ENCODE data around the gene GMIP. TPM values are rescaled to one million over a fixed set of nuclear protein-coding genes. Genes with fewer than 3 reads are reported as not detected.

GMIP gene
- total RNA-seq, 1 experiment from 2014 or later, result 17.3 TPM

DNA sequence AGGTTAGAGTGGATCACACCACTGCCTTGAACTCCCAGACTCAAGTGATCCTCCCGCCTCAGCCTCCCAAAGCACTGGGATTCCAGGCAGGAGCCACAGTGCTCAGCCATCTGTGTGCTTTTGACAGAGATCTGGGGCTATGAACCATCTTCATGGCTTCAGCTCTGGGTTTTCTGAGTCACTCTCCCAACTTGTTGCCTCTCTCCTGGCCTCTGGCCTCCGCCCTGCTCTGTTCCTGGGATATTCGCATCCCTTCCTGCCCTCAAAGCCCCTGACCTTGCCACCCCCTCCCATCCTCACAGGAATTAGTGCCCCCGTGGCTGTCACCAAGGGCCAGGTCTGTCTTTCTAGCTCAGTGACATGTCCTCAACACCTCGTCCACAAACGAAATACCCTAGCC lies 5.7 kb upstream of the GMIP start:
- H3K27ac Mint-ChIP-seq (ENCODE audit: unreplicated experiment), result no peak overlapping the region
- no peak overlapping the region for H3K4me3 Mint-ChIP-seq (ENCODE audit: low read depth, unreplicated experiment)
- intact Hi-C loops (cut with micrococcal nuclease; ENCODE audit: unreplicated experiment), result no loop called here
- H3K9me3 Mint-ChIP-seq (ENCODE audit: low read depth, unreplicated experiment), result no peaks in the 10 kb centered on the region
- BruUV-seq (replicated peaks), result no TSS peak
- TF ChIP-seq, protein P1, sequence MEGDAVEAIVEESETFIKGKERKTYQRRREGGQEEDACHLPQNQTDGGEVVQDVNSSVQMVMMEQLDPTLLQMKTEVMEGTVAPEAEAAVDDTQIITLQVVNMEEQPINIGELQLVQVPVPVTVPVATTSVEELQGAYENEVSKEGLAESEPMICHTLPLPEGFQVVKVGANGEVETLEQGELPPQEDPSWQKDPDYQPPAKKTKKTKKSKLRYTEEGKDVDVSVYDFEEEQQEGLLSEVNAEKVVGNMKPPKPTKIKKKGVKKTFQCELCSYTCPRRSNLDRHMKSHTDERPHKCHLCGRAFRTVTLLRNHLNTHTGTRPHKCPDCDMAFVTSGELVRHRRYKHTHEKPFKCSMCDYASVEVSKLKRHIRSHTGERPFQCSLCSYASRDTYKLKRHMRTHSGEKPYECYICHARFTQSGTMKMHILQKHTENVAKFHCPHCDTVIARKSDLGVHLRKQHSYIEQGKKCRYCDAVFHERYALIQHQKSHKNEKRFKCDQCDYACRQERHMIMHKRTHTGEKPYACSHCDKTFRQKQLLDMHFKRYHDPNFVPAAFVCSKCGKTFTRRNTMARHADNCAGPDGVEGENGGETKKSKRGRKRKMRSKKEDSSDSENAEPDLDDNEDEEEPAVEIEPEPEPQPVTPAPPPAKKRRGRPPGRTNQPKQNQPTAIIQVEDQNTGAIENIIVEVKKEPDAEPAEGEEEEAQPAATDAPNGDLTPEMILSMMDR (IDR thresholded peaks at IDR 0.05; ENCODE audit: unreplicated experiment), result no peak
- no peaks in the 10 kb centered on the region for H3K4me1 Mint-ChIP-seq (ENCODE audit: low read depth, unreplicated experiment)
- H3K36me3 Mint-ChIP-seq (ENCODE audit: insufficient read depth, unreplicated experiment), result peaks cover 31% of the 10 kb centered on the region
- CTCF ChIA-PET, result interaction anchor here (0.6 to 1.1 kb wide), 2 partner anchors 15 to 341 kb away, joined by 3 read pairs; partner anchors contain the start of gene ATP13A1
- H3K27me3 Mint-ChIP-seq (ENCODE audit: unreplicated experiment), result no peaks in the 10 kb centered on the region
- DNase-seq, result no peak

DNA sequence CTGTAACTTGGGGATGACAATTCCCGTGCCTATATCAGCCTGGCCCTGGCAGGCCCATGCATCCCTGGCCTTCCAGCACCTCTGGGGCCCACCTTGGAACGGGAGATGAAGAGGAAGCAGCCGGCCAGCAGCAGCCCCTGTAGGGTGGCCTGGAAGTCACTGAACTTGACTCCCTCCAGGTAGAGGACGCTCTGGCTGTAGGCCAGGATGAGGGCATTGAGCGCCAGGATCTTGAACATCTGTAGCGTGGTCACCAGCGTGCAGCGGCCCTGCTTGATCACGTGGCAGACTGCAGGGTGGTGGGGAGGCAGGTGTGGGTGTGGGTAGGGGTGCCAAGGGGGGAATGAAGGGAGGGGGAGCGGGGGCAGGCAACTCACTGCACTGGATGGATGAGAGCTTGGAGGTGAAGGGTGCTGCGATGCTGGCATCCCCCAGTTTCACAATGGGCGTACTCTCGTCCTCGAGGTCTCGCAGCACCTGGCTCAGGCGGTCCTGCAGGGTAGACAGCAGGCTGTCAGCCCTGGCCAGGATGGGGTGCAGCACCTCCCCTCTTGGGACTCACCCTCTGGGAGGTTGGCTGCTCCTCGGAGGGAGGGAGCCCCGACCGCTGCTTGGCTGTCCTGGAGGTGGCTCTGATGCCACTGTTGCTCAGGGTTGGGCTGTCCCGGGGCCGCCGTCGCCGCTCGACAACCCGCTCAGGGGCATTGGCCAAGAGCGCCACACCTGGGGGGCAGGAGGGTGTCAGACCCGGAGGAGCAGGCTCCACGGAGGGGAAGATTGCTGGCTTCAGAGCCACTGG lies 3.8 kb upstream of the GMIP start:
- BruUV-seq (replicated peaks), result no TSS peak
- intact Hi-C loops (cut with micrococcal nuclease; ENCODE audit: unreplicated experiment), result no loop called here
- TF ChIP-seq, protein P1 (IDR thresholded peaks at IDR 0.05; ENCODE audit: unreplicated experiment), result no peak
- Mint-ChIP-seq H3K4me1 (ENCODE audit: low read depth, unreplicated experiment) (peaks cover 6% of the 10 kb centered on the region), H3K27ac (ENCODE audit: unreplicated experiment) (no peak overlapping the region), H3K9me3 (ENCODE audit: low read depth, unreplicated experiment) (no peaks in the 10 kb centered on the region), H3K36me3 (ENCODE audit: insufficient read depth, unreplicated experiment) (peaks cover 39% of the 10 kb centered on the region), H3K27me3 (ENCODE audit: unreplicated experiment) (no peaks in the 10 kb centered on the region), H3K4me3 (ENCODE audit: low read depth, unreplicated experiment) (no peak overlapping the region)
- CTCF ChIA-PET, result no interaction called here
- no peak for DNase-seq

DNA sequence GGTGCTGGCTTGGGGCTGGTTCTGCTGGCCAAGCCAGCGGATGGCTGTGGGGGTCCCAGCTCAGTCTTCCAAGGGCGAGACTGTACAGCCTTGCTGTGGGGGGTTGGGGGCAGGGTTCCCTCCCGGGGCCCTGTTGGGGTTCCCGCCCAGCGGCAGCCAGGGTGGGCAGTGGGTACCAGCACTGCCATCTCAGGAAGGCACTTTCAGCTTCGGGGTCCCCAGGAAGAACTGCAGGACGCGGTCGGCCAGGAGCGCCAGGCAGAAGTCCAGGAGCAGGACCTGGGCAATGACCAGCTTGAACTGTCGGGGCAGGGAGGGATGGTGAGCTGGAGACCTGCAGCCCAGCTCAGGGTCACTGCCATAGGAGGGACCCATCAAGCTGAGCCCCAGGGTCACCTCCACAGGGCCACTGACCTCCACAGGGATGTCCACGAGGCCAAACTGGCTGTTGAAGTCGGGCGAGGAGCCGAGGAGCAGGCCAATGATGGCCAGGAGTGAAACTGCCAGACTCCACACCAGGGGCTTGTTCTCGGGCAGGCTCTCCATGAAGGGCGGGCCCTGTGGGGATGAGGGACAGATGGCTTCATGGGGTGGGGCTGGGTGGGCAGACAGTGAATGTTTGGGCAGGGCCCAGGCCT lies 1.9 kb upstream of the GMIP start:
- CTCF ChIA-PET, result no interaction called here
- peaks cover 8% of the 10 kb centered on the region for H3K4me1 Mint-ChIP-seq (ENCODE audit: low read depth, unreplicated experiment)
- no peaks in the 10 kb centered on the region for H3K9me3 Mint-ChIP-seq (ENCODE audit: low read depth, unreplicated experiment)
- H3K36me3 Mint-ChIP-seq (ENCODE audit: insufficient read depth, unreplicated experiment), result peaks cover 39% of the 10 kb centered on the region
- intact Hi-C loops (cut with micrococcal nuclease; ENCODE audit: unreplicated experiment), result no loop called here
- no peak overlapping the region for H3K27ac Mint-ChIP-seq (ENCODE audit: unreplicated experiment)
- H3K4me3 Mint-ChIP-seq (ENCODE audit: low read depth, unreplicated experiment), result no peak overlapping the region
- no peak for DNase-seq
- no TSS peak for BruUV-seq (replicated peaks)
- no peaks in the 10 kb centered on the region for H3K27me3 Mint-ChIP-seq (ENCODE audit: unreplicated experiment)
- TF ChIP-seq, protein P1 (IDR thresholded peaks at IDR 0.05; ENCODE audit: unreplicated experiment), result no peak

DNA sequence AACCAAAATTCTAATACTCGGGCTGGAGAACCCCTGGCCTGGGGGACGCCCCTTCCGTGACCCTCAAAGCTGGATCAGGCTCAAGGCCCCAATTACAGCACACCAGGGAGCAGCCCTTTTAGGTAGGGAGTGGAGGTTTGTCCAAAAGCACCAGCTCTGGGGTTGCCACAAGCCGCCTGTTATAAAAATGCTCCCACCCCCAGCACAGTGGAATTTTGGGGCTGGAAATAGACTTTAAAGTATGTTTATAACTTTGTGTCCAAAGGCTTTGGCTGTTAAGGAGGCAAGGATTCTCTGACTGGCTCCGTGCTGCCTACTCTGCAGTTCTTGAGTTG lies 564 bp upstream of the GMIP start:
- Mint-ChIP-seq H3K27me3 (ENCODE audit: unreplicated experiment) (no peaks in the 10 kb centered on the region), H3K36me3 (ENCODE audit: insufficient read depth, unreplicated experiment) (peaks cover 34% of the 10 kb centered on the region), H3K4me1 (ENCODE audit: low read depth, unreplicated experiment) (peaks cover 8% of the 10 kb centered on the region), H3K4me3 (ENCODE audit: low read depth, unreplicated experiment) (peak overlapping the region; percentile 87), H3K27ac (ENCODE audit: unreplicated experiment) (peak overlapping the region; percentile 67), H3K9me3 (ENCODE audit: low read depth, unreplicated experiment) (no peaks in the 10 kb centered on the region)
- TF ChIP-seq, protein P1 (IDR thresholded peaks at IDR 0.05; ENCODE audit: unreplicated experiment), result no peak
- BruUV-seq (replicated peaks), result no TSS peak
- CTCF ChIA-PET, result interaction anchor here (1.0 to 1.2 kb wide), 2 partner anchors 15 to 112 kb away, joined by 3 to 4 read pairs; no protein-coding TSS in a partner anchor
- no peak for DNase-seq
- intact Hi-C loops (cut with micrococcal nuclease; ENCODE audit: unreplicated experiment), result loop anchor here (1.0 kb wide), 1 partner anchor 112 kb away; no protein-coding TSS in a partner anchor
